Urinary bladder (tissue), 4 donors: ENCODE results near the gene ESR1. TPM values are rescaled to one million over a fixed set of nuclear protein-coding genes. Genes with fewer than 3 reads are reported as not detected.
"Not testable (repeated sequence)": the region's sequence is repeated elsewhere in the genome, so short reads cannot be mapped to it uniquely, and the experiment has no call there.

ENCODE experiments used
- DNase-seq: peaks from one replicate; pipeline ENCODE4 v3.0.0-alpha.2; 2015; ENCODE audit errors: extremely low spot score
- H3K27ac ChIP-seq: one replicate; pipeline ENCODE4 v1.5.1; 2013; ENCODE audit warnings: low read depth, mild to moderate bottlenecking, moderate library complexity
- H3K36me3 ChIP-seq: one replicate; pipeline ENCODE4 v1.6.1; 2013; ENCODE audit warnings: mild to moderate bottlenecking, moderate library complexity; ENCODE audit not compliant: insufficient read depth
- H3K4me1 ChIP-seq: one replicate; pipeline ENCODE4 v1.6.1; 2013; ENCODE audit warnings: mild to moderate bottlenecking, moderate library complexity; ENCODE audit not compliant: insufficient read depth
- H3K4me3 ChIP-seq: one replicate; pipeline ENCODE4 v1.5.1; 2013; ENCODE audit warnings: low read depth, low read length
- WGBS: extraction: QIAGEN DNeasy Blood & Tissue Kit; methylation state at CpG from one replicate; pipeline ENCODE4 v1.1.7; 2013; 5-methylcytosine and 5-hydroxymethylcytosine counted together
- polyA plus RNA-seq: library from polyadenylated mRNA; stranded (reverse); fragments of 200-250 nt; gene quantifications from one replicate; pipeline ENCODE4 v1.2.3, GENCODE V29; 2013
- total RNA-seq: library from RNA; depleted of rRNA; stranded (reverse); fragments of >200 nt; gene quantifications from one replicate; pipeline ENCODE4 v1.2.3, GENCODE V29; 2014
- donor health status: healthy with polysubstance abuse.
- donor health status: healthy.

ESR1 gene
- total and polyA plus RNA-seq, 2 donors: 1.8 to 6.9 TPM

DNA sequence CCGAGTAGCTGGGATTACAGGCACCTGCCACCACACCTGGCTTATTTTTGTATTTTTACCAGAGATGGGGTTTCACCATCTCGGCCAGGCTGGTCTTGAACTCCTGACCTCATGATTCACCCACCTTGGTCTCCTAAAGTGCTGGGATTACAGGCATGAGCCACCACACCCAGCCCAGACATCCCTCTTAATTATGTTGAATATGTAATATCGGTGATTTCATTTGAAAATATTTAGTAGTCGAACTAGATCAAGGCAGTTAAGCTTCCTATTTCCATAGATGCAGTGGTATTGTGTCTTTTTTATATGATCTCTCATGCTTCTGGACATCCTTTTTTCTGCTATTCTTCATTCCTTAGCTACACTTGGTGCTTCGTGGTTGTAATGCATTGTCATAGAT is 29.7 kb downstream of the ESR1 start:
- WGBS: 85% methylated on average over 5 of the region's 5 CpGs
- Histone ChIP-seq H3K4me1 (no peaks in the 10 kb centered on the region), H3K27ac (no peak overlapping the region), H3K4me3 (no peak overlapping the region), H3K36me3 (no peaks in the 10 kb centered on the region)
- no peak for DNase-seq

DNA sequence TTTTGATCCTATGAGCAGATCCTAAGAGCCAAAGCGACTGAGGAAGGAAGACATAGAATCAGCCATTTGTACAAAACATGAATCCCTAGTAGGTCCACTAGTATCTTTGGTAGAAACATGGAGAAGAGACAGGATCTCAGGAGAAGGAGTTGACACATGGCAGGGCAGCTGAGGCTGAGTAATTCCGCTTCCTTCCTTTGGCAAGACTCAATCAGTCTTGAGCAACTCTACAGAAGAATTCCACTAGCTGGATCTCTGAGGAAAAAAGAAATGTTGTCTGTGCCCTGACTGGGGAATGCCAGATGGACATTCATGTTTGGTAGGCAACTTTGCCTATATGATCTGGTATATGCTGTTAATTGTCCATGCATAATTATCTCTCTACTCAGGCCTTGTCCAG is 35.3 kb downstream of the ESR1 start:
- H3K4me1 ChIP-seq: no peaks in the 10 kb centered on the region
- 93% methylated on average over 2 of the region's 2 CpGs for WGBS
- DNase-seq: no peak
- H3K4me3 ChIP-seq: no peak overlapping the region
- no peak overlapping the region for H3K27ac ChIP-seq
- no peaks in the 10 kb centered on the region for H3K36me3 ChIP-seq

DNA sequence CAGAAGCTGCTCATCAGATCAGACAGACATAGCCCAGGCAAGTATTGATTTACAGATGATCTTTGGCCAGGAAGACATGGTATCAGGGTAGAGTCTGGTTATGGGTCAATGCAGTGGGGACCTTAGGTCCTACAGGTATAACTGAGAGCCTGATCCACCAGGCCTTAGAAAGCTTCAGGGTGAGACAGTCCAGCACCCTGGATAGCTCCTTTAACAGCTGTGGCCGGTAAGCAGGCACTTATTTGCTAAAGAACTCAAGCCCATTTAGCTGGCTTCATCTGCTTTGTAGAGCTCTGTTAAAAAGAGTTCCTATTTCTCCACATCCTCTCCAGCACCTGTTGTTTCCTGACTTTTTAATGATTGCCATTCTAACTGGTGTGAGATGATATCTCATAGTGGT is 39.6 kb downstream of the ESR1 start:
- H3K27ac ChIP-seq: no peak overlapping the region
- H3K4me1 ChIP-seq: no peaks in the 10 kb centered on the region
- no peak for DNase-seq
- 12% methylated on average over 1 of the region's 1 CpG for WGBS
- no peaks in the 10 kb centered on the region for H3K36me3 ChIP-seq
- no peak overlapping the region for H3K4me3 ChIP-seq

DNA sequence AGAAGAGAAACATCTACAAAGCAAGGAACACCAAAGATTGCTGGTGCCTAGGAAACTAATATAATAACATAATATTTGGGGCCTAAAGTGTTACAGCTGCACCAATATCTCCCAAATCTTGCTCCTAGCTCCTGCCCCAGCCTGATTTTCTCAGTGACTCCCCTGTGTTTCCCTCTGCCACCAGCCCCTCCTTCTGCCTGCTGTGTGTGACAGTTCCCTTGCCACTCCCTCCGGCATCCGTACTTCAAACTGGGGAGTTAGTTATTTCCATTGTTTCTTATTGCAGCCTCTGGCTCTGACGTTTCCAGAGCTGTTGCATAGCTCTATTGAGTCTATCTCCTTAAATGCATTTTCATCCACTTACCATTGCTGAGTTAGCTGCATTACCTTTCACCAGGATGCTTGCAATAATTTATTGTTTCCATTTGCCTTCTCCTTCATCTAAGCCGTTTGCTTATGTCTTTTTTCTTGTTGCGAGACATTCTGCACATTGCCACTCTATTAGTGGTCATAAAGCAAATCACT is 43.1 kb downstream of the ESR1 start:
- 48% methylated on average over 5 of the region's 5 CpGs for WGBS
- Histone ChIP-seq H3K27ac (no peak overlapping the region), H3K36me3 (no peaks in the 10 kb centered on the region), H3K4me3 (no peak overlapping the region), H3K4me1 (no peaks in the 10 kb centered on the region)
- no peak for DNase-seq

DNA sequence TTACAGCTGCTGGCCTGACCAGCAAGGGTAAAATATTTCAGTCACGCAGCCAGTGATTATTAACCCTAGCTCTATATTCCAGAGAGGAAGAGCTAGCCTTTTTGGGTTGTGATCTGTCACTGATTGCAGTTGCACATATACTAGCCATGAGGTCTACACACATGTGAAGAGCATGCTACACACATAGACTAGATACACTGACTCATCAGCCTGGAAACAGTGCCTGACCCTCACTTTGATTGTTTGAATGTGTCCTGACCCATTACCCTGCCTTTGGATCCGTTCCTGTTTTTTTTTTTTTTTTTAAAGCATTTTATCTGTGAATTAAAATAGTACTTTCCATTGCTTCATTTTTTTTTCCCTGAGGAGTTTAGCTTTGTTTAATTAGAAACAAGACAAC is 50.8 kb downstream of the ESR1 start:
- H3K27ac ChIP-seq: no peak overlapping the region
- DNase-seq: no peak
- 59% methylated on average over 2 of the region's 2 CpGs for WGBS
- H3K36me3 ChIP-seq: peaks cover 2% of the 10 kb centered on the region
- no peaks in the 10 kb centered on the region for H3K4me1 ChIP-seq
- H3K4me3 ChIP-seq: no peak overlapping the region

DNA sequence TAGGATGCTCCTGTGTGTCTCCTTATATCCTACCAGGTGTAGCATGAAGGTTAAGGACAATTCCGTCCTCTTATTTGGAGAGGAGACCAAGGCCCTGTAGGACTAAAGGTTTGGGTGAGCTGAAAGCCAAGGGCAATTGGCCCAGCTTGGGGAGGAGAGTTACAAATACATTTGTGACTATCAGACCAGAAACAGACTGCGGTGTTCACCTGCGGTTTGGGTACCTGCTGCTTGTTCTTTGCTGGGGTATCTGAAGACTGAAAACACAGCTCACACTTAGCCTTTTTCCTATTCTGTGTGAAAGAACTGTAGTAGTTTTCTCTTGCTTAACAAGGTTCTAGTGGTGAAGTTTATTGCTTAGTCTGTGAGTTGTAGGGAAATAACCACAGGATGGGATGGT is 55.0 kb downstream of the ESR1 start:
- Histone ChIP-seq H3K4me3 (no peak overlapping the region), H3K27ac (no peak overlapping the region), H3K36me3 (no peaks in the 10 kb centered on the region), H3K4me1 (no peaks in the 10 kb centered on the region)
- DNase-seq: no peak
- WGBS: 94% methylated on average over 3 of the region's 3 CpGs

DNA sequence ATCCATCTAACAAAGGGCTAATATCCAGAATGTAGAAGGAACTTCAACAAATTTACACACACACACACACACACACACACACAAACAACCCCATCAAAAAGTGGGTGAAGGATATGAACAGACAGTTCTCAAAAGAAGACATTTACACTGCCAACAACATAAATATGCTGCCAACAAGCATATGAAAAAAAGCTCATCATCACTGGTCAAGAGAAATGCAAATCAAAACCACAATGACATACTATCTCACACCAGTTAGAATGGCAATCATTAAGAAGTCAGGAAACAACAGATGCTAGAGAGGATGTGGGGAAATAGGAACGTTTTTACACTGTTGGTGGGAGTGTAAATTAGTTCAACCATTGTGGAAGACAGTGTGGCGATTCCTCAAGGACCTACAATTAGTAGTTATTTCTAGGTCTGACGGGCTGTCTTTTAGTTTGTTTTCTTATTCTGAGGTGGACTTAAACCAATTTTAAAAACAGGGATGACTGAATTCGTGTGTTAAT is 59.9 kb downstream of the ESR1 start:
- not testable (repeated sequence) for H3K36me3 ChIP-seq, H3K27ac ChIP-seq, DNase-seq, H3K4me3 ChIP-seq, H3K4me1 ChIP-seq
- WGBS: 63% methylated on average over 4 of the region's 4 CpGs

DNA sequence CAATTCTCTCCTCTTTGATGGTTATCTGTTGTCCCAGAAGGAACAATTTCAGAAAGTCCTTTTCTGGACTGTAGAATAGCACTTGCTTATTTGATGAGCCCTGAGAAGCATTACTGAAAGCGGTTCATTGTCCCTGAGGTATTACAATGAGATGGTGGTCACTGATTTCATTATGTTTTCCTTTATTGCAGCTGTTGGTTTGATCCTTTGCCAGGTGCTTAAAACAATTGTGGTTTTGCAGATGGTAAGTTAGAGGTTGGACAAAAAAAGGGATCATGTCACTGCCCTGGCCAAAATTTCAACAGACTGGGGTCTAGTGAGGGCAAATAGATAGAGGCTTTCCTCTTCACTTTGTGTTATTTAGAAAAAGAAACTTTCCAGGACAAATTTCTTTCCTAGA is 61.9 kb downstream of the ESR1 start:
- 59% methylated on average over 1 of the region's 1 CpG for WGBS
- no peaks in the 10 kb centered on the region for H3K36me3 ChIP-seq
- H3K27ac ChIP-seq: no peak overlapping the region
- no peak for DNase-seq
- no peaks in the 10 kb centered on the region for H3K4me1 ChIP-seq
- no peak overlapping the region for H3K4me3 ChIP-seq

DNA sequence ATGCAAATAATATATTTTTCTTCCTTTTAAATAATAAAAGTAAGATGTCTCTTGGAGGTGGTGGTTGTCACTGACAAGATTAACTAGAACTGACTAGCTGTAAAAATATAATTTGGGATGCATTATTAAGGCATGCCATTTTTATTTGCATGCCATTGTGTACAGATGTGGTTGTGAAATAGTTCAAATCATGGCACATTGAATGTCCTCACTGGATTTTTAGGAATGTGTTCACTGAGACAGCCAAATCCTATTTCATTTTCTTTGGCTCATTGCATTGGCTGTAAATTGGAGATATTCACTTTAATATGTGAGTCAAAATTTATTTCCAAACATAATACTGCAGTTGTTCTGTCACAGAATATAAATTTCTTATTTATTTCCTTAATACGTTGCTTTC is 62.3 kb downstream of the ESR1 start:
- Histone ChIP-seq H3K36me3 (no peaks in the 10 kb centered on the region), H3K4me3 (no peak overlapping the region), H3K4me1 (no peaks in the 10 kb centered on the region), H3K27ac (no peak overlapping the region)
- no peak for DNase-seq
- 50% methylated on average over 1 of the region's 1 CpG for WGBS

DNA sequence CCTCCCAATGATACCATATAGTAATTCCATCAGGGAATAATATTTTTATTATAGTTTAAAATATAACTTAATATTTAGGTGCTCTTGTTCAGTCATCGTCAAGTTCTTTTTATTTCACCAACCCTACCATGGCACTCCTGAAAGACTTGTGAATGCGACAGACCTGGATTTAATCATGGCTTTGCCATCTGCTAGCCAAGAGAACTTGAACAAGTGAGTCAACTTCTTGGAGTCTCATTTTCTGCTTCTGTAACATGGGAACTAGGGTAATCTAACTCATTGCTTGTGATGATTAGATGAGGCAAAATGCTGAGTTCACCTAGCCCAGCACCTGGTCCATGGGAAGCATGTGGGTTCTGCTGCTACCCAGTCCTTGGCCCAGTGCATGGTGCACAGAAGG is 62.9 kb downstream of the ESR1 start:
- Histone ChIP-seq H3K4me3 (no peak overlapping the region), H3K27ac (no peak overlapping the region)
- WGBS: 95% methylated on average over 2 of the region's 2 CpGs

DNA sequence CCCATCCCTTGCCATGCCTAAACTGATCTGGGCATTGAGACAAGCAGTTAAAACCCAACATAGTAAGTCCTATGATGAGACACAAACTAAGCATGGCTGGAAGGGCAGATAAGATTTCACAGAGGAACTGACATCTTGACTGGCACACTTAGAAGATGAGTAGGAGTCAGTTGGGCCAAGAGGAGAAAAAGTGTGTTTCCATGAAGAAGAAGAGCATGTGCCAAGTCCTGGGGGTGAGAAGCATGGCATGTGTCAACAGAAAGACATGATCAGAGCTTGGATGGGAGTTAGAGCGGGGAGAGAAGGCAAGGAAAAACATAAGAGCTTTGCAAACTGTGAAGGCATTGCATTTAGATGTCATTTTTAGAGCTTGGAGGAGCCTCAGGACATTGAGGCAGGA is 68.0 kb downstream of the ESR1 start:
- DNase-seq: no peak
- Histone ChIP-seq H3K27ac (no peak overlapping the region), H3K4me1 (no peaks in the 10 kb centered on the region), H3K36me3 (peaks cover under 1% of the 10 kb centered on the region), H3K4me3 (no peak overlapping the region)
- WGBS: 2% methylated on average over 1 of the region's 1 CpG

More for the DNA sequence above, 62.9 kb downstream of the ESR1 start:
- Histone ChIP-seq H3K36me3 (no peaks in the 10 kb centered on the region), H3K4me1 (no peaks in the 10 kb centered on the region)
- DNase-seq: no peak

DNA sequence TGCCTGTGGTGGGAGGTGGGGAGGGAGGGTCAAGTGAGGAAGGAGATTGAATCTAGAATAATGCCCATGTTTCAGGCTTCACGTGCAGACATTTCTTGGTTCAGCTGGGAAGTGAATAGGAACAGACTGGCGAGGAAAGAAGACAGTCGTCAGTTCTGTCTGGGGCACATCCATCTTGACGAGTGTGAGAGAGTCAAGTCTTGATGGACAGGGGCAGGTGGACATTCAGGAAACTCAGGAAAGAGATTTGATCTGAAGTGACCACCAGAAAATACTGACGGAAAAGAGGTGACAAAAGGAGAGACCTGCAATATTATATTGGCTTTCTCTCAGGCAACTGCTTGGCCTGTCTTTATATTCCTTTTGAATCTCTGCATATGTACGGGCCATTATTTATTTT is 68.6 kb downstream of the ESR1 start:
- Histone ChIP-seq H3K4me3 (no peak overlapping the region), H3K27ac (no peak overlapping the region), H3K36me3 (peaks cover 2% of the 10 kb centered on the region), H3K4me1 (no peaks in the 10 kb centered on the region)
- DNase-seq: no peak
- WGBS: 74% methylated on average over 6 of the region's 6 CpGs

DNA sequence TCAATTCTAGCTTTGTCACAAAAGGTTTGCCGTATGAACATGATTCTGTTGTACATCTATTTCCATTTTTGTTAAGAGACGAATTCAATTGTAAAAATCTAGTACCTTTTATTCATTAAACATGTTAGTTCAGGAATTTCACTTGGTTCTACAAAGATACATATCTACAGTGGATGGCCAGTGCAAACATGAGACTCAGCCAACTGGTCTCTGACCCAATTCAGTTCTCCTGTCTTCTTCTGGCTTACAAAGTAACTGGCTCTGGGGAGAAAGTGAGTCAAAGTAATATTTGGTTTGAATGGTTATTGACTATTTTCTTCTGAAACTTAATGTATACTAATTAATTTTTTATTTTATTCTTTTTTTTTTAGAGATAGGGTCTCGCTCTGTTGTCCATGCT is 70.0 kb downstream of the ESR1 start:
- 90% methylated on average over 3 of the region's 3 CpGs for WGBS
- no peak overlapping the region for H3K27ac ChIP-seq

DNA sequence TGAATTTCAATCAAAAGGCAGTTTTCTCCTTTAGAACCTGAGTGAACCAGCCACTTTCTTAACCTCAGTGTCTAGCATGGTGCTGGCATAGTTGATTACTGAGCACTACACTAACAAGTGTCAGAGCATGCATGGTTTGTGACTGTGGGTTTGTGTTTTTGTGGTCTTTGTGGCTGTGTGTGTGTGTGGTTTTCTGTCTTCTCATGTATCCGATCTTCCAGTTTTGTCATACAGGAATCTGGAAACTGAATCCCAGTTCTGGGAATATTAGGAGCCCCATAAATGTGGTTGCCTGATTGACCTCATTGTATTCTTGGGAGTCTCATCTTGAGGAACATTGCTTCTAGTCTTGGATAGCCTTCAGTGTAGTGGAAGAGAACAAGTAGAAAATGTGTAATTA is 73.7 kb downstream of the ESR1 start:
- WGBS: 70% methylated on average over 1 of the region's 1 CpG
- Histone ChIP-seq H3K4me3 (no peak overlapping the region), H3K36me3 (peaks cover 2% of the 10 kb centered on the region), H3K4me1 (no peaks in the 10 kb centered on the region), H3K27ac (no peak overlapping the region)
- DNase-seq: no peak

More for the DNA sequence above, 70.0 kb downstream of the ESR1 start:
- no peak for DNase-seq
- H3K4me1 ChIP-seq: no peaks in the 10 kb centered on the region
- H3K36me3 ChIP-seq: peaks cover 2% of the 10 kb centered on the region
- H3K4me3 ChIP-seq: no peak overlapping the region

DNA sequence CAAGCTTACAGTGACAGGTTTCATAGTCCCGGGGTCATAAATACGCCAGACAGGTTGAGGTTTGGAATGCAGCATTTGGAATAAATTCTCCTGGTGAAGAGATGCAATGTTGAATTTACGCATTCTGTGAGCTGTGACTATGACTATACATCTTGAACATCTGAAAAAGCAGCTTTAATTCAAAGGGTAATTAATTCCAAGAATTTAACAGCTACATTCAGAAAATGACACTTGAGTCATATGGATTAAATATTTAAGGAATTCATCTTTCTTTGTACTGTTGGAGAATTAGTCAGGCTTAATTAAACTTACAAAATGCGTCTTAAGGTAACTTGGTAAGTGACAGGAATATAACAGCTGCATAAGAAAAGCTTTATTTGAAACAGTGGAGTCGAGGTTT is 74.7 kb downstream of the ESR1 start:
- DNase-seq: no peak
- WGBS: 88% methylated on average over 5 of the region's 5 CpGs
- H3K36me3 ChIP-seq: peaks cover 2% of the 10 kb centered on the region
- H3K27ac ChIP-seq: no peak overlapping the region
- no peak overlapping the region for H3K4me3 ChIP-seq
- H3K4me1 ChIP-seq: no peaks in the 10 kb centered on the region
